Adipocyte (in vitro differentiated cells): ENCODE measurements around the gene ASPN.

Source experiments
- DNase-seq: peaks from one replicate; pipeline ENCODE4 v3.0.0-alpha.2; 2015; ENCODE audit warnings: low read depth
- H3K27me3 ChIP-seq: replicated peaks from 2 replicates; pipeline ENCODE4 v1.7.0; 2013; ENCODE audit warnings: mild to moderate bottlenecking, low read length, moderate library complexity; ENCODE audit not compliant: control insufficient read depth, insufficient read depth
- H3K36me3 ChIP-seq: 2 replicates; pipeline ENCODE4 v1.7.0; 2013; ENCODE audit warnings: low read length, mild to moderate bottlenecking, moderate library complexity; ENCODE audit not compliant: control insufficient read depth, insufficient read depth, severe bottlenecking
- H3K4me1 ChIP-seq: 2 replicates; pipeline ENCODE4 v1.7.0; 2013; ENCODE audit warnings: mild to moderate bottlenecking, low read length, moderate library complexity; ENCODE audit not compliant: control insufficient read depth, insufficient read depth
- H3K4me3 ChIP-seq: 2 replicates; pipeline ENCODE4 v1.7.0; 2013; ENCODE audit warnings: mild to moderate bottlenecking, low read length, moderate library complexity
- H3K9ac ChIP-seq: 2 replicates; pipeline ENCODE4 v1.7.0; 2013; ENCODE audit warnings: mild to moderate bottlenecking, low read length, moderate library complexity
- H3K9me3 ChIP-seq: 2 replicates; pipeline ENCODE4 v1.7.0; 2013; ENCODE audit warnings: mild to moderate bottlenecking, low read length, moderate library complexity; ENCODE audit not compliant: control insufficient read depth

The ASPN gene

GRCh38 chr9:92467511-92467910 lies 14.8 kb downstream of the ASPN start:
- Histone ChIP-seq H3K4me3 (no peak overlapping the region), H3K27me3 (no peaks in the 10 kb centered on the region), H3K9me3 (no peaks in the 10 kb centered on the region), H3K4me1 (peaks cover 42% of the 10 kb centered on the region), H3K9ac (no peak overlapping the region), H3K36me3 (no peaks in the 10 kb centered on the region)
- no peak for DNase-seq

GRCh38 chr9:92467041-92467440 lies 15.3 kb downstream of the ASPN start:
- no peaks in the 10 kb centered on the region for H3K9me3 ChIP-seq
- no peak overlapping the region for H3K4me3 ChIP-seq
- H3K9ac ChIP-seq, result no peak overlapping the region
- no peaks in the 10 kb centered on the region for H3K27me3 ChIP-seq
- H3K36me3 ChIP-seq, result no peaks in the 10 kb centered on the region
- peaks cover 42% of the 10 kb centered on the region for H3K4me1 ChIP-seq
- DNase-seq, result no peak

DNA sequence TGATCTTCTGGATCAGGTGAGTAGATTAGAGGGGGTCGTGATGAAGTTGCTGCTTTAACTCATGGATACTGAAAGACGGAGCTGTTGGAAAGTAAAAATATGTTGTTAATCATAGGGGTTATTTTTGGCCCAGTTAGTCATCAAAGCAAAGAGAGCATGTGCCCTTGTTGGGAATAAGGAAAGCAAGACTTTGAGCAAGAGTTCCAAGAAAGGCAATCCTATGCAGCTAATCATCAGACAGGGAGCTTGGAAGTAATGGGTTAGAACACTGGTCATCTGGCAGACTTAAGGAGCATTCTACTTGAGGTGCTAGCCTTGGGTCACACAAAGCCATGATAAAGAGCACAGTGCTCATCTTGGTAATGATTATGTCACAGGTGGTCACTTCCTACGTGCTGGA lies 18.3 kb downstream of the ASPN start:
- H3K4me1 ChIP-seq, result peaks cover 42% of the 10 kb centered on the region
- DNase-seq, result peak; percentile 81
- peak overlapping the region; percentile 65 for H3K4me3 ChIP-seq
- no peaks in the 10 kb centered on the region for H3K27me3 ChIP-seq
- no peaks in the 10 kb centered on the region for H3K9me3 ChIP-seq
- H3K36me3 ChIP-seq, result no peaks in the 10 kb centered on the region
- H3K9ac ChIP-seq, result peak overlapping the region; percentile 80

DNA sequence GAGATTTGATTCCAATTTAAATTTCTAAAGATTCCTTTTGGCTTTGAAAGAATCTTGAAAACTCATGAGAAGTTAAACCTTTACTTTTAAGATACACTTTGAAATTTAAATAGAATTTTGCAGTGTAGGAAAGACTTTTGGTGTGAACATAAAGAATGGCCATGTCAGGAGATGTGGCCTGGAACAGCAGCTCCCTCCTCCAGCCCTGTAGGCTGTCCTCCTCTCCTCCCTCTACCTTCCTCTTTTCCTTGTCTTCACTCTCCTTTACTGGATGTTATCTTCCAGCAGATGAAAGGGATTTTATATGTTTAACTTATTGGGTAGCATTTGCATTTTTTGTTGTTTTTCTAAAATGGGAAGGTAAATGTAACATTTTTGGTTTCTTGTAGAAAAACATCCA lies 18.9 kb downstream of the ASPN start:
- Histone ChIP-seq H3K4me3 (peak overlapping the region; percentile 65), H3K36me3 (no peaks in the 10 kb centered on the region), H3K9me3 (no peaks in the 10 kb centered on the region), H3K4me1 (peaks cover 39% of the 10 kb centered on the region), H3K9ac (peak overlapping the region; percentile 80), H3K27me3 (no peaks in the 10 kb centered on the region)
- DNase-seq, result no peak

DNA sequence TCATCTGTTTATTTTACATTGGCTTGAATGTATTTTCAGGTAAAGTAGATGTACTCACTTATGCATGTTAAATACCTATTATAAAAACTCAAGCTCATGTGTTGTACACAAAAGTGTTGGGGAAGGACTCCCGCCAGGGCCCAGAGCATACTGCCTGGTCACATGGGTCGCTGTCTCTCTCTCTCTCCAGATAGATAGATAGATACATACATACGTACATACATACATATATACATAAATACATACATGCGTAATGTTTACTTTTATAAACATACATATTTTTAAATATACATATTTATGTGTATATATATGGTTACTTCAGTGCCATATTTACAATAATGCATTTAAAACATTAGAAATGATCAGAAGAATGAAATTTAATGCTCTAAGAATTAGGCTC lies 24.7 kb downstream of the ASPN start:
- Histone ChIP-seq H3K4me1 (peaks cover 12% of the 10 kb centered on the region), H3K9me3 (no peaks in the 10 kb centered on the region), H3K36me3 (no peaks in the 10 kb centered on the region), H3K4me3 (no peak overlapping the region), H3K9ac (peak overlapping the region; percentile 56), H3K27me3 (no peaks in the 10 kb centered on the region)
- DNase-seq, result no peak

DNA sequence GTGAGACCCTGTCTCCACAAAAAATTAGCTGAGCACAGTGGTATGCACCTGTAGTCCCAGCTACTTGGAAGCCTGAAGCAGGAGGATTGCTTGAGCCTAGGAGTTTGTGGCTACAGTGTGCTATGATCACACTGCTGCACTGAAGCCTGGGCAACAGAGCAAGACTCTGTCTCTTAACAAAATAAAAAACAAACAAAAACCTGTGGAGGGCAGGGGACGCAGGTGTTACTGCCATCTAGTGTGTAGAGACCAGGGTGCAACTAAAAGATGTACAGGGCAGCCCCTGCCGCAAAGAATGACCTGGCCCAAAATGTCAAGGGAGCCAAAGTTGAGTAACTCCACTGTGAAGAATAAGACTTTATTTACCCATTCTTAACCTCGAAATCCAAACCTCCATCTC lies 27.1 kb downstream of the ASPN start:
- DNase-seq, result peak; percentile 4
- H3K9me3 ChIP-seq, result no peaks in the 10 kb centered on the region
- no peak overlapping the region for H3K9ac ChIP-seq
- no peaks in the 10 kb centered on the region for H3K36me3 ChIP-seq
- peaks cover 12% of the 10 kb centered on the region for H3K4me1 ChIP-seq
- no peak overlapping the region for H3K4me3 ChIP-seq
- H3K27me3 ChIP-seq, result no peaks in the 10 kb centered on the region

DNA sequence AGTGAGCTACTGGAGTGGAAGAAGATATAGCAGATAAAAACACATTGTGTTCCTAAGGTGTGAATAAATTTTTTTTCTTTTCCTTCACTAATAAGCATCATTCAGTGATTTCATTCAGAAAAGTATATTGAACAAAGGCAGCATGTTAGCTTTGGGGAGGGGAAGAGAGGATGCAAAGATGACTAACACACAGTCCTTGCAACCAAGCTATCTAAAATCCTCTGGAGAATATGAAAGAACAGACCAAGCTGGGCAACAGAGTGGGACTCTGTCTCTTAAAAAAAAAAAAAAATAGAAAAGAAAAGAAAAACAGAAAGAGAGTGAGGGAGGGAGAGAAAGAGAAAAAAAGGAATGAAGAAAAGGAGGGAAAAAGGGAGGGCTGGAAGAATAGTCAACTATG lies 35.8 kb downstream of the ASPN start:
- Histone ChIP-seq H3K4me3 (no peak overlapping the region), H3K9me3 (no peaks in the 10 kb centered on the region), H3K27me3 (no peaks in the 10 kb centered on the region), H3K4me1 (peaks cover 8% of the 10 kb centered on the region), H3K36me3 (no peaks in the 10 kb centered on the region), H3K9ac (no peak overlapping the region)
- no peak for DNase-seq

- no peaks in the 10 kb centered on the region for H3K9me3 ChIP-seq
- H3K9ac ChIP-seq, result no peak overlapping the region
- no peaks in the 10 kb centered on the region for H3K36me3 ChIP-seq
- no peak for DNase-seq
- H3K4me1 ChIP-seq, result peaks cover 10% of the 10 kb centered on the region
- H3K27me3 ChIP-seq, result no peaks in the 10 kb centered on the region
- H3K4me3 ChIP-seq, result no peak overlapping the region
These were observed 37.5 kb downstream of the ASPN start for GRCh38 chr9:92444841-92445240.

- Histone ChIP-seq H3K4me1 (peaks cover 9% of the 10 kb centered on the region), H3K4me3 (no peak overlapping the region), H3K9ac (no peak overlapping the region), H3K27me3 (no peaks in the 10 kb centered on the region), H3K9me3 (no peaks in the 10 kb centered on the region), H3K36me3 (no peaks in the 10 kb centered on the region)
- DNase-seq, result no peak
These were observed 41.6 kb downstream of the ASPN start for GRCh38 chr9:92440751-92441046.

DNA sequence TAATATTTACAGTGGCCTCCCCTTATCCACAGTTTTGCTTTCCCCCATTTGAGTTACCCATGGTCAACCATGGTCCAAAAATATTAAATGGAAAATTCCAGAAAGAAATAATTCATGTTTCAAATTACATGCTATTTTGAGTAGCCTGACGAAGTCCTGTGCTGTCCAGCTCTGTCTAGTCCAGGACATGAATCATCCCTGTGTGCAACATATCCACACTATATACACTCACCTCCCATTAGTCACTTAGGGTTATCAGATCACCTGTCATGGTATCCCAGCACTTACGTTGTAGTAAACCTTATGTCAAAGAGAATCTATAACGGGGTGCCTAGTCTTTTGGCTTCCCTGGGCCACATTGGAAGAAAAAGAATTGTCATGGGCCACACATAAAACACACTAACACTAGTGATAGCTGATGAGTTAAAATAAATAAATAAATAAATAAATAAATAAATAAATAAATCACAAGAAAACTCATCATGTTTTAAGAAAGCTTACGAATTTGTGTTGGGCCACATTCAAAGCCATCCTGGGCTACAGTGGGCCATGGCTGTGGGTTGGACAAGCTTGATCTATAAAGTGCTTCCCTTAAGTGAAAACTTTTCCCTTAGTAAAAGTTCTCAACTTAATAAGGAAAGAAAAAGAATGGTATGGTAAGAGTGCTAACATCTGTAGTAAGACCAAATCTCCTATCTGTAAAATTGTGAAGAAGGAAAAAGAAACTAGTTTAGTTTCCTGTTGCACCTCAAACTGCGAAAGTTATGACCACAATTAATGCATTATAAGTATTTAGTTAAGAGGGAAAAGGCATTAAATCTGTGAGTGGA lies 42.2 kb downstream of the ASPN start:
- Histone ChIP-seq H3K4me3 (no peak overlapping the region), H3K36me3 (no peaks in the 10 kb centered on the region), H3K4me1 (peaks cover 9% of the 10 kb centered on the region), H3K9me3 (no peaks in the 10 kb centered on the region), H3K9ac (peak overlapping the region; percentile 51), H3K27me3 (no peaks in the 10 kb centered on the region)
- DNase-seq, result peak; percentile 75

DNA sequence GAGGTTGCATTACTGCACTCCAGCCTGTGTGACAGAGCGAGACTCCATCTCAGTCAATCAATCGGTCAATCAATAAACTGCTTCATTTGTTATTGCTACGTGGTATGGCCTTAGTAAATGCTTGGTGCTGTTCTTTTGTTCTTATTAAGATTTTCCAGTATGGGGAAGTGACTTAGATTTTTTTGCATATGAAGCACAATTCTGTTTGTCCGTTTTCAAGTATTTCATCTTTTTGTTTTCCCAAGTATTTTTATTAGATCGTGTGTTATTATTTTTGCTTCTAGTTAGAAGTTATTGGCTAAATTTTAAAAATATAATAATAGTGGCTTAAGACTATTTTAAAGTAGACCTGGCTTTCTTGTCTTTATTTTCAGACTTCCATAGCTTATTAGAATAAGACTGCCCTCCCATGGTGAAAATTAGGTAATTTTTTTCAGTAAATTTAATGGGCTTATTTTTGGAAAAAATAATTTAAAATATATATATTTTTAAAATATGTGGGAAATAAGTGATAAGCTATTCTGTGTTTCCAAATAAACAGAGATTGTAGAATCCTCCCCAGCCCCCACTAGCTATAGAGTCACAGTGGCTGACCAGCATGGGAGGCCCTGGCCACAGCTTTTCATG lies 43.3 kb downstream of the ASPN start:
- Histone ChIP-seq H3K27me3 (no peaks in the 10 kb centered on the region), H3K9ac (peak overlapping the region; percentile 51), H3K36me3 (no peaks in the 10 kb centered on the region), H3K4me3 (no peak overlapping the region), H3K4me1 (peaks cover 9% of the 10 kb centered on the region), H3K9me3 (no peaks in the 10 kb centered on the region)
- peak; percentile 72 for DNase-seq
